Stimulated activated CD8-positive, alpha-beta memory T cell treated with anti-CD3 and anti-CD28 coated beads, Interleukin-15, amount 100 ng/mL, for 1 hour (primary cell): ENCODE data around the gene RASSF7.

Source experiments
- DNase-seq: peaks from one replicate; pipeline ENCODE4 v3.0.0-alpha.2; 2020; ENCODE audit warnings: low read depth

The RASSF7 gene

GRCh38 chr11:551596-551995 is 9.2 kb upstream of the RASSF7 start:
- no peak for DNase-seq

GRCh38 chr11:553083-553987 is 7.4 kb upstream of the RASSF7 start:
- no peak for DNase-seq

GRCh38 chr11:553988-554340 is 6.8 kb upstream of the RASSF7 start:
- DNase-seq: no peak

- DNase-seq: no peak
Observed at GRCh38 chr11:554428-555226, 6.1 kb upstream of the RASSF7 start.

- no peak for DNase-seq
Observed at GRCh38 chr11:555227-555779, 5.5 kb upstream of the RASSF7 start.

GRCh38 chr11:555780-556661 is 4.7 kb upstream of the RASSF7 start:
- no peak for DNase-seq

- DNase-seq: no peak
Observed at GRCh38 chr11:556662-557256, 4.0 kb upstream of the RASSF7 start.

GRCh38 chr11:557328-558132 is 3.2 kb upstream of the RASSF7 start:
- DNase-seq: no peak

GRCh38 chr11:558503-558902 is 2.3 kb upstream of the RASSF7 start:
- no peak for DNase-seq

GRCh38 chr11:559020-559620 is 1.6 kb upstream of the RASSF7 start:
- DNase-seq: no peak

GRCh38 chr11:559712-560304 is 962 bp upstream of the RASSF7 start:
- no peak for DNase-seq

- DNase-seq: no peak
Observed at GRCh38 chr11:561148-562003, 606 bp downstream of the RASSF7 start.

GRCh38 chr11:562046-562645 is 1.4 kb downstream of the RASSF7 start:
- DNase-seq: no peak

GRCh38 chr11:563066-563811 is 2.5 kb downstream of the RASSF7 start:
- DNase-seq: no peak

GRCh38 chr11:563812-564578 is 3.2 kb downstream of the RASSF7 start:
- DNase-seq: no peak

- no peak for DNase-seq
Observed at GRCh38 chr11:565921-566509, 5.2 kb downstream of the RASSF7 start.
